Body of pancreas (tissue), 4 donors: ENCODE data around the gene MEIOC. TPM values are rescaled to one million over a fixed set of nuclear protein-coding genes. Genes with fewer than 3 reads are reported as not detected.
"Not testable (repeated sequence)": the region's sequence is repeated elsewhere in the genome, so short reads cannot be mapped to it uniquely, and the experiment has no call there.

ENCODE experiments used
- ATAC-seq: fragments of 150-250 bp; one replicate; pipeline ENCODE4 v1.9.1; 2016
- DNase-seq, 4 donors: peaks; one replicate each; pipeline ENCODE4 v3.0.0-alpha.2; 2019
- H3K27ac ChIP-seq, 4 donors: fragments of 200-600 bp; sonication (generic); 1 replicate in 3 of 4; 2 replicates in 1 of 4; pipeline versions ENCODE4 v1.5.1 to v1.6.1; 2016 to 2019; ENCODE audit warnings: mild to moderate bottlenecking in 1 of 4, mixed read lengths in 1 of 4, moderate library complexity in 1 of 4
- H3K27me3 ChIP-seq, 2 donors: fragments of 200-600 bp; sonication (generic); one replicate each; pipeline ENCODE4 v1.6.0; 2016; ENCODE audit warnings: mild to moderate bottlenecking in 1 of 2
- H3K36me3 ChIP-seq, 2 donors: fragments of 200-600 bp; sonication (generic); replicated peaks in 1 of 2; 2 replicates each; pipeline ENCODE4 v1.5.1; 2016; ENCODE audit warnings: low read depth in 2 of 2; ENCODE audit not compliant: insufficient read depth in 1 of 2
- H3K4me1 ChIP-seq: fragments of 200-600 bp; sonication (generic); one replicate; pipeline ENCODE4 v1.6.0; 2016
- H3K4me3 ChIP-seq, 2 donors: fragments of 200-600 bp; sonication (generic); 1 replicate in 1 of 2; 2 replicates in 1 of 2; pipeline ENCODE4 v1.5.1; 2016 to 2019
- H3K9me3 ChIP-seq, 3 donors: fragments of 200-600 bp; sonication (generic); 1 replicate in 2 of 3; 2 replicates in 1 of 3; pipeline ENCODE4 v1.5.1; 2016
- POLR2A ChIP-seq, 3 donors: fragments of 450-650 bp; IDR thresholded peaks; one replicate each; pipeline ENCODE4 v1.6.1; 2016; ENCODE audit warnings: antibody characterized with exemption in 3 of 3, mild to moderate bottlenecking in 2 of 3
- WGBS, 2 donors: methylation state at CpG; one replicate each; pipeline ENCODE4 v1.1.5; 2017; 5-methylcytosine and 5-hydroxymethylcytosine counted together
- intact Hi-C: fragments of 100-400 bp; cut with DNase I; formaldehyde crosslinking; loops from one replicate; pipeline ENCODE4 v1.15.1; 2023
- total RNA-seq, 2 donors: library from RNA; depleted of rRNA; stranded (reverse); fragments of >200 nt; gene quantifications; one replicate each; pipeline ENCODE4 v1.1.0, GENCODE V29; 2016
- TF ChIP-seq, protein P1 (sequence below), 7 experiments: fragments of 450-650 bp in 4 of 7; fragments of 200-600 bp in 3 of 7; sonication (generic) in 3 of 7; IDR thresholded peaks; one replicate each; pipeline ENCODE4 v1.5.1; 2016 to 2019; ENCODE audit warnings: antibody characterized with exemption in 7 of 7

The MEIOC gene
- total RNA-seq, 2 donors from 2014 or later, result not detected

DNA sequence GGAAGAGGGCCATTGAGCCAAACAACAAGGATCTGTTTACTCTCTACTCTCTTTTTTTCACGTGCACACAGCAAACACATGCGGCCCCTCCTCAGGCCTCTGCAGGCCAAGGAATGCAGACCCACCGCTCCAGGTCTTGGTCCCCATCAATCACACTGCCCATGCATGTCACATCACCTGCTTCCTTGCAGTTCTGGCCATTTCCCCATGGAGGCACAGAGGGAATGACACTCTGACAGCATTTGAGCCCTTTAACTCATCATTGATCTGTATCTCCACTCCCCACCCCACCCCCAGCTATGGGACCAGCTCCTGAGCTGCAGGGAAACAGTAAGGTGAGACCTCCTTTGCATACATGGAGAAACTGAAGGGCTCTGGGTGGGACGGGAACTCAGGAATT lies 45.9 kb upstream of the MEIOC start:
- Histone ChIP-seq H3K27me3 (no peaks in the 10 kb centered on the region), H3K4me3 (no peak overlapping the region), H3K27ac (no peak overlapping the region), H3K36me3 (no peaks in the 10 kb centered on the region), H3K4me1 (no peaks in the 10 kb centered on the region), H3K9me3 (no peaks in the 10 kb centered on the region)
- ATAC-seq (no peak), DNase-seq (no peak)
- TF ChIP-seq POLR2A (IDR thresholded peaks at IDR 0.05), result no peak
- TF ChIP-seq, protein P1, sequence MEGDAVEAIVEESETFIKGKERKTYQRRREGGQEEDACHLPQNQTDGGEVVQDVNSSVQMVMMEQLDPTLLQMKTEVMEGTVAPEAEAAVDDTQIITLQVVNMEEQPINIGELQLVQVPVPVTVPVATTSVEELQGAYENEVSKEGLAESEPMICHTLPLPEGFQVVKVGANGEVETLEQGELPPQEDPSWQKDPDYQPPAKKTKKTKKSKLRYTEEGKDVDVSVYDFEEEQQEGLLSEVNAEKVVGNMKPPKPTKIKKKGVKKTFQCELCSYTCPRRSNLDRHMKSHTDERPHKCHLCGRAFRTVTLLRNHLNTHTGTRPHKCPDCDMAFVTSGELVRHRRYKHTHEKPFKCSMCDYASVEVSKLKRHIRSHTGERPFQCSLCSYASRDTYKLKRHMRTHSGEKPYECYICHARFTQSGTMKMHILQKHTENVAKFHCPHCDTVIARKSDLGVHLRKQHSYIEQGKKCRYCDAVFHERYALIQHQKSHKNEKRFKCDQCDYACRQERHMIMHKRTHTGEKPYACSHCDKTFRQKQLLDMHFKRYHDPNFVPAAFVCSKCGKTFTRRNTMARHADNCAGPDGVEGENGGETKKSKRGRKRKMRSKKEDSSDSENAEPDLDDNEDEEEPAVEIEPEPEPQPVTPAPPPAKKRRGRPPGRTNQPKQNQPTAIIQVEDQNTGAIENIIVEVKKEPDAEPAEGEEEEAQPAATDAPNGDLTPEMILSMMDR (IDR thresholded peaks at IDR 0.05), result no peak
- intact Hi-C loops, result no loop called here
- WGBS, 2 donors, result 47 to 57% methylated on average over 4 of the region's 4 CpGs

DNA sequence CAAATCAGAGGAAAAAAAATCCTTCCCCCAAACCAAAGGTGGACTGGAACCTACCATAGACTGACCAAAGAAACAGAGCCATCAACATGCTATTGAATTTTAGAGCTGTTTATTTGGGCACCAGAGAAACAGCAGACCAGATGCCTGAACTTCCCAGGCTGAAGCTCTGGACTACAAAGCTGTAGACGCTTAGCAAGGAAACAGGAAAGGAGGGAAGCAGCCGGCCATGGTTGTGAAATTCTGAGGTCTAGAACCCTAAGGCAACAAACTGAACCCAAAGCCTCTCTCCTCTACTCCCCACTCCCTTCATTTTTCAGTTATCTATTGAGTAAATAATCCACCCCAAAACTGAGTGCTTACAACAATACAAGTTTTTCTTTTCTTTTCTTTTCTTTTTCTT lies 45.4 kb upstream of the MEIOC start:
- no peaks in the 10 kb centered on the region for H3K27me3 ChIP-seq
- DNase-seq (peak in 1 of 4 donors; percentile 10), ATAC-seq (no peak)
- H3K27ac ChIP-seq, result no peak overlapping the region
- intact Hi-C loops, result no loop called here
- no peak for TF ChIP-seq POLR2A (IDR thresholded peaks at IDR 0.05)
- TF ChIP-seq, protein P1 (IDR thresholded peaks at IDR 0.05), result no peak
- H3K4me3 ChIP-seq, result no peak overlapping the region
- H3K36me3 ChIP-seq, result no peaks in the 10 kb centered on the region
- WGBS, 2 donors, result 22 to 58% methylated on average over 2 of the region's 2 CpGs
- no peaks in the 10 kb centered on the region for H3K9me3 ChIP-seq
- H3K4me1 ChIP-seq, result no peaks in the 10 kb centered on the region

DNA sequence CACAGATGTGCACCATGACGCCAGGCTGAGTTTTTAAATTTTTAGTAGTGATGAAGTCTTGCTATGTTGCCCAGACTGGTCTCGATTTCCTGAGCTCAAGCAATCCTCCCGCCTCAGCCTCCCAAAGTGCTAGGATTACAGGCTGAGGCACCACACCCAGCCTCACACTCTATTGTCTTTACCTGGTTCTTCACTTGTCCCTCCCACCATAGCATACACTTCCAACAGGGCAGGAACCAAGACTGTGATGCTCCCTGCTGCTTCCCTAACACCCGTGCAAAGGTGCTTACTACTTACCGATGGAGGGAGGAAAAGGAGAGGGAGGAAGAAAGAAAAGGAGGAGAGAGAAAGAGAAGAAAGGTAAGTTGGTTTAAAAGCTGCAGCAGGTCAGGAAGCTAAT lies 41.4 kb upstream of the MEIOC start:
- no peaks in the 10 kb centered on the region for H3K36me3 ChIP-seq
- intact Hi-C loops, result no loop called here

DNA sequence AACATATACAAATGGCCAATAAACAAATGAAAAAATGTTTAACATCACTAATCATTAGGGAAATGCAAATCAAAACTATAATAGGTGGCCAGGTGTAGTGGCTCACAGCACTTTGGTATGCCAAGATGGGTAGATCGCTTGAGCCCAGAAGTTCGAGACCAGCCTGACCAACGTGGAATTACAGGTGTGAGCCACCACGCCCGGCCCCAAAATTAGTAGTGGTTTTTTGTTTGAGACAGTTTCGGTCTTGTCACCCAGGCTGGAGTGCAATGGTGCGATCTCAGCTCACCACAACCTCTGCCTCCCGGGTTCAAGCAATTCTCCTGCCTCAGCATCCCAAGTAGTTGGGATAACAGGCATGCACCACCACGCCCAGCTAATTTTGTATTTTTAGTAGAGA lies 37.6 kb upstream of the MEIOC start:
- H3K27ac ChIP-seq, H3K4me3 ChIP-seq, ATAC-seq, H3K9me3 ChIP-seq, H3K4me1 ChIP-seq, H3K27me3 ChIP-seq, DNase-seq, intact Hi-C loops, H3K36me3 ChIP-seq: not testable (repeated sequence)
- 77 to 80% methylated on average over 9 of the region's 9 CpGs for WGBS, 2 donors

More for the DNA sequence above, 41.4 kb upstream of the MEIOC start:
- 64 to 66% methylated on average over 5 of the region's 5 CpGs for WGBS, 2 donors
- H3K4me3 ChIP-seq, result no peak overlapping the region
- no peak overlapping the region for H3K27ac ChIP-seq
- no peak for DNase-seq
- H3K9me3 ChIP-seq, result no peaks in the 10 kb centered on the region
- H3K4me1 ChIP-seq, result no peaks in the 10 kb centered on the region
- TF ChIP-seq POLR2A (IDR thresholded peaks at IDR 0.05), result no peak
- TF ChIP-seq, protein P1 (IDR thresholded peaks at IDR 0.05), result no peak
- no peak for ATAC-seq
- no peaks in the 10 kb centered on the region for H3K27me3 ChIP-seq

DNA sequence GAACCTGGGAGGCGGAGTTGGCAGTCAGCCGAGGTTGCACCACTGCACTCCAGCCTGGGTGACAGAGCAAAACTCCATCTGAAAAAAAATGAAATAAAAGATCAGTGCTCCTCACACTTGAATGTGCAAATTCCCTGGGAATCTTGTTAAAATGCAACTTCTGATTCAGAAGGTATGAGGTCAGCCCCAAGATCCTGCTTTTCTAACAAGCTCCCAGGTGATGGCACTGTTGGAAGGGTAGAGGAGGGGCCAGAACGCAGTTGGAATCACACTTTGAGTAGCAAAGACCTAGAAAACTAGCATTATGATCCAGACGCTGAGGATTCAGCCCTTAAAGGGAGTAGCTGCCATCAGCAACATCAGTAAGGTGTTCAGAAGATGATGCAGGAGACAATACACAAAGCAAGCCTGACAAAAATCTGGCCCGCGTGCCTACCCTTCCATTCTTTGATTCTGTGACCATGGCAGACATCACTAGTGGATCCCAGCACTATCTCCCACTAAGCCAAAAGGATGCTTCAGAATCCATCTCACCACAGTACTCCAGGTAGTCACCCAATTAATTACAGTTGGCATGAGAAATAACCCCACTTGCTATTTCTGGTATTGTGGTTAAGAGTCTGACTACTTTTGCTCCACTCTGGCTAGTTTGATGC lies 33.1 kb upstream of the MEIOC start:
- intact Hi-C loops, result no loop called here
- H3K36me3 ChIP-seq, result no peaks in the 10 kb centered on the region
- H3K4me1 ChIP-seq, result peaks cover 1% of the 10 kb centered on the region
- ATAC-seq (no peak), DNase-seq (no peak)
- no peak overlapping the region for H3K27ac ChIP-seq
- H3K4me3 ChIP-seq, result no peak overlapping the region
- no peak for TF ChIP-seq POLR2A (IDR thresholded peaks at IDR 0.05)
- TF ChIP-seq, protein P1 (IDR thresholded peaks at IDR 0.05), result no peak
- 67 to 81% methylated on average over 5 to 6 of the region's 6 CpGs for WGBS, 2 donors
- H3K27me3 ChIP-seq, result no peaks in the 10 kb centered on the region
- no peaks in the 10 kb centered on the region for H3K9me3 ChIP-seq
